Astrocyte (in vitro differentiated cells and primary cell): ENCODE measurements around the gene DUSP6.

Experiments used
- CTCF ChIP-seq: IDR thresholded peaks from 2 replicates; pipeline ENCODE4 v1.5.1; 2011; ENCODE audit warnings: low read depth, mild to moderate bottlenecking, inconsistent platforms, low read length, moderate library complexity; ENCODE audit not compliant: insufficient read depth
- EZH2 ChIP-seq: IDR thresholded peaks from 2 replicates; pipeline ENCODE4 v1.6.1; 2012; ENCODE audit warnings: mild to moderate bottlenecking, low read length, inconsistent platforms; ENCODE audit not compliant: insufficient read depth

GRCh38 chr12:89346741-89347324 lies 5.5 kb downstream of the DUSP6 start:
- TF ChIP-seq CTCF: no peak
- no peak for TF ChIP-seq EZH2
